Ramos (cell line): ENCODE results near the gene DHRS3.

Experiments used
- in situ Hi-C: fragments of 300-500 bp; cut with MboI; formaldehyde crosslinking; loops from one replicate; pipeline ENCODE4 v1.14.3; 2022; ENCODE audit warnings: low sequenced_read_pairs; ENCODE audit not compliant: unreplicated experiment

The DHRS3 gene

GRCh38 chr1:12562955-12563576 lies 54.9 kb downstream of the DHRS3 start:
- in situ Hi-C loops = no loop called here

GRCh38 chr1:12561121-12561520 lies 56.9 kb downstream of the DHRS3 start:
- in situ Hi-C loops = no loop called here

- in situ Hi-C loops = no loop called here
Measured at GRCh38 chr1:12556957-12557935, 60.8 kb downstream of the DHRS3 start.

- in situ Hi-C loops = no loop called here
Measured at GRCh38 chr1:12556368-12556930, 61.6 kb downstream of the DHRS3 start.

- in situ Hi-C loops = no loop called here
Measured at GRCh38 chr1:12555411-12556367, 62.3 kb downstream of the DHRS3 start.

GRCh38 chr1:12554521-12555305 lies 63.3 kb downstream of the DHRS3 start:
- in situ Hi-C loops = no loop called here

GRCh38 chr1:12553963-12554362 lies 64.0 kb downstream of the DHRS3 start:
- in situ Hi-C loops = no loop called here

GRCh38 chr1:12552951-12553921 lies 64.8 kb downstream of the DHRS3 start:
- in situ Hi-C loops = no loop called here

GRCh38 chr1:12552111-12552888 lies 65.7 kb downstream of the DHRS3 start:
- in situ Hi-C loops = no loop called here

- in situ Hi-C loops = no loop called here
Measured at GRCh38 chr1:12551584-12551983, 66.4 kb downstream of the DHRS3 start.

GRCh38 chr1:12549460-12550349 lies 68.3 kb downstream of the DHRS3 start:
- in situ Hi-C loops = no loop called here

- in situ Hi-C loops = no loop called here
Measured at GRCh38 chr1:12548973-12549459, 69.0 kb downstream of the DHRS3 start.

GRCh38 chr1:12548279-12548972 lies 69.6 kb downstream of the DHRS3 start:
- in situ Hi-C loops = no loop called here

- in situ Hi-C loops = no loop called here
Measured at GRCh38 chr1:12547586-12548225, 70.3 kb downstream of the DHRS3 start.
